Activated T-cell treated with anti-CD3 and anti-CD28 coated beads for 24 hours (primary cell): ENCODE data around the gene CPD.

ENCODE experiments used
- DNase-seq: peaks from one replicate; pipeline ENCODE4 v3.0.0-alpha.2; 2020; ENCODE audit warnings: low read depth

The CPD gene

GRCh38 chr17:30506481-30506880 lies 127.8 kb downstream of the CPD start:
- DNase-seq = no peak

GRCh38 chr17:30513346-30513745 lies 134.6 kb downstream of the CPD start:
- no peak for DNase-seq

GRCh38 chr17:30514895-30515596 lies 136.3 kb downstream of the CPD start:
- no peak for DNase-seq

- no peak for DNase-seq
These were observed 139.1 kb downstream of the CPD start for GRCh38 chr17:30517786-30518185.

GRCh38 chr17:30519166-30519565 lies 140.4 kb downstream of the CPD start:
- no peak for DNase-seq
